GM20000 (cell line): ENCODE results near the gene EEF1A2.

Experiments
- DNase-seq: peaks from one replicate; pipeline ENCODE4 v3.0.0; 2012; ENCODE audit warnings: low spot score
- CTCF ChIP-seq: IDR thresholded peaks from 2 replicates; pipeline ENCODE4 v1.5.1; 2012; ENCODE audit warnings: mild to moderate bottlenecking, control low read depth; ENCODE audit errors: extremely low read depth, missing control alignments

Gene EEF1A2

GRCh38 chr20:63472862-63473390, 26.0 kb downstream of the EEF1A2 start:
- TF ChIP-seq CTCF: no peak
- DNase-seq: no peak

DNA sequence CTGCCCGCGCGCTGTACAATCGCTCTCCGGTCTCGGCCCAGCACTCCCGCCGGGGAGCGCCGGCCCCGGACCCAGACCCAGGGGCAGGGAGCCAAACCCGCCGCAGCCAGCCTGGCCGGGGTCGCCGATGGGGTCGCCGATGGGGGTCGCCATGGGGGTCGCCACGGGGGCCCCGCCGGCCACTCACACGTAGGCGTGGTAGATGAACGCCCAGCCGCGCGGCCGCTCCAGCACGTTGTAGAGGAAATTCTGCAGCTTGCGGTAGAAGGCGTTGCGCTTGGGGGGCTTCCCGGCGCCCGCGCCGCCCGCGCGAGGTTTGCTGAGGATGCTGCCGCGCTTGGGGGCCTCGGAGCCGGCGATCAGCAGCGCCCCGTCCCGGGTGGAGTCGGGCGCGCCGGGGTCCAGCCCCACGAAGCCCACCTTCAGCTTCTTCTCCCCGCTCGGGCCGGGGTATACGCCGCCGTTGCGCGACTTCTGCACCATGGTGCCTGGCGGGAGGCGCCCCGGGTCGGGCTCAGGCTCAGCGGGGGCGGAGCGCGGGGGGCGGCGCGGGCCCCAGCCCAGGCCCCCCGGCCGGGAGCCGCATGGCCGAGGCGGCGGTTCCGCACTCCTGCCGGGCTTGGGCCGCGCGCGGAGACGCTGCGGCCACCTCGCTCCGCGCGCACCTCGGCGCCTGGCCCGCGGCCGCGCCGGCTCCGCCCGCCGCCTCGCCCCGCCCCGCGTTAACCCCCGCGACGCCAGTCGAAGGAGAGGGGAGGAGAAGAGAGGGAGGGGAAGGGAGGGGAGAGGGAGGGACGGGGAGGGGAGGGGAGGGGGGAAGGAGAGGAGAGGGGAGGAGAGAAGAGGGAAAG, 26.7 kb downstream of the EEF1A2 start, which contains the start of gene KCNQ2:
Gene KCNQ2, minus strand, starts transcription at position 675 of the 851 bp plus-strand sequence. Its CDS starts 192 bp downstream, at position 483.
- DNase-seq: no peak

GRCh38 chr20:63471717-63471980, 27.2 kb downstream of the EEF1A2 start:
- no peak for DNase-seq
- TF ChIP-seq CTCF: no peak

More for the DNA sequence above, 26.7 kb downstream of the EEF1A2 start, which contains the start of gene KCNQ2:
- no peak for TF ChIP-seq CTCF

GRCh38 chr20:63471002-63471716, 27.7 kb downstream of the EEF1A2 start:
- TF ChIP-seq CTCF: no peak
- no peak for DNase-seq

DNA sequence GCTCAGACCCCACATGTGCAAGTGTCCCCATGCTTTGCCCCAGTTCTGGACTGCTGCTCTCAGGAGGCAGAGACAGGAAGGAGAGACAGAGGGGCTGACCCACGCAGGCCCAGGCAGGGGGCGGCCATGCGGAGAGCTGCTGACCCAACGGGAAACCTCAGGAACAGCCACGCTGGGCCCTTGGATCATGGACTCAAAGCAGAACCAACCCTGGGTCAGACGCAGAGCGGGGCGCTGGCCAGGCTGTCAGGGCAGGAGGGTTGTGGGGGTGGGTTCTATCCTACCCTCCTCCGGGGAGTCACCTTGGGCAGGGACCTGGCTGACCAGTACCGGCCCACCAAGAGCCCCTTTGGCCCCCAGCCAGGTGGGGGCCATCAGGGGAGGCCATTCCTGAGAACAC, 28.5 kb downstream of the EEF1A2 start:
- no peak for DNase-seq
- TF ChIP-seq CTCF: no peak

GRCh38 chr20:63469713-63470101, 29.2 kb downstream of the EEF1A2 start:
- no peak for DNase-seq
- TF ChIP-seq CTCF: no peak
